ENCODE data around the gene GAGE12H. TPM values are rescaled to one million over a fixed set of nuclear protein-coding genes. Genes with fewer than 3 reads are reported as not detected.

GAGE12H gene, protein sequence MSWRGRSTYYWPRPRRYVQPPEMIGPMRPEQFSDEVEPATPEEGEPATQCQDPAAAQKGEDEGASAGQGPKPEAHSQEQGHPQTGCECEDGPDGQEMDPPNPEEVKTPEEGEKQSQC
- total RNA-seq: not detected in 2 replicates

DNA sequence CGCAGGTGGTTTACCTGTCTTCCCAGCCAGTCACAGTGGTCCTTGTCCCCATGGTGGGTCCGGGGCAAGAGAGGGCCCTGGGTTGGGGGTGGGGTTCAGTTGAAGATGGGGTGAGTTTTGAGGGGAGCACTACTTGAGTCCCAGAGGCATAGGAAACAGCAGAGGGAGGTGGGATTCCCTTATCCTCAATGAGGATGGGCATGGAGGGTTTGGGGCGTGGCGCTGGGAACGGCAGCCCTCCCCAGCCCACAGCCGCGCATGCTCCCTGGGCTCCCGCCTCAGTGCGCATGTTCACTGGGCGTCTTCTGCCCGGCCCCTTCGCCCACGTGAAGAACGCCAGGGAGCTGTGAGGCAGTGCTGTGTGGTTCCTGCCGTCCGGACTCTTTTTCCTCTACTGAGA, at the start of gene GAGE12H:
GAGE12H (plus strand) TSS at position 301 of the 400 bp plus-strand sequence. CDS start 1,155 bp downstream, outside the sequence.

DNA sequence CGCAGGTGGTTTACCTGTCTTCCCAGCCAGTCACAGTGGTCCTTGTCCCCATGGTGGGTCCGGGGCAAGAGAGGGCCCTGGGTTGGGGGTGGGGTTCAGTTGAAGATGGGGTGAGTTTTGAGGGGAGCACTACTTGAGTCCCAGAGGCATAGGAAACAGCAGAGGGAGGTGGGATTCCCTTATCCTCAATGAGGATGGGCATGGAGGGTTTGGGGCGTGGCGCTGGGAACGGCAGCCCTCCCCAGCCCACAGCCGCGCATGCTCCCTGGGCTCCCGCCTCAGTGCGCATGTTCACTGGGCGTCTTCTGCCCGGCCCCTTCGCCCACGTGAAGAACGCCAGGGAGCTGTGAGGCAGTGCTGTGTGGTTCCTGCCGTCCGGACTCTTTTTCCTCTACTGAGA, 47.9 kb upstream of the GAGE12H start, which contains the start of gene GAGE12C:
GAGE12C (plus strand) TSS at position 301 of the 400 bp plus-strand sequence. CDS start 1,155 bp downstream, outside the sequence.

DNA sequence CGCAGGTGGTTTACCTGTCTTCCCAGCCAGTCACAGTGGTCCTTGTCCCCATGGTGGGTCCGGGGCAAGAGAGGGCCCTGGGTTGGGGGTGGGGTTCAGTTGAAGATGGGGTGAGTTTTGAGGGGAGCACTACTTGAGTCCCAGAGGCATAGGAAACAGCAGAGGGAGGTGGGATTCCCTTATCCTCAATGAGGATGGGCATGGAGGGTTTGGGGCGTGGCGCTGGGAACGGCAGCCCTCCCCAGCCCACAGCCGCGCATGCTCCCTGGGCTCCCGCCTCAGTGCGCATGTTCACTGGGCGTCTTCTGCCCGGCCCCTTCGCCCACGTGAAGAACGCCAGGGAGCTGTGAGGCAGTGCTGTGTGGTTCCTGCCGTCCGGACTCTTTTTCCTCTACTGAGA, 38.3 kb upstream of the GAGE12H start, which contains the start of gene GAGE12D:
GAGE12D (plus strand) TSS at position 301 of the 400 bp plus-strand sequence. CDS start 1,155 bp downstream, outside the sequence.

DNA sequence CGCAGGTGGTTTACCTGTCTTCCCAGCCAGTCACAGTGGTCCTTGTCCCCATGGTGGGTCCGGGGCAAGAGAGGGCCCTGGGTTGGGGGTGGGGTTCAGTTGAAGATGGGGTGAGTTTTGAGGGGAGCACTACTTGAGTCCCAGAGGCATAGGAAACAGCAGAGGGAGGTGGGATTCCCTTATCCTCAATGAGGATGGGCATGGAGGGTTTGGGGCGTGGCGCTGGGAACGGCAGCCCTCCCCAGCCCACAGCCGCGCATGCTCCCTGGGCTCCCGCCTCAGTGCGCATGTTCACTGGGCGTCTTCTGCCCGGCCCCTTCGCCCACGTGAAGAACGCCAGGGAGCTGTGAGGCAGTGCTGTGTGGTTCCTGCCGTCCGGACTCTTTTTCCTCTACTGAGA, 28.8 kb upstream of the GAGE12H start, which contains the start of gene GAGE12E:
GAGE12E (plus strand) TSS at position 301 of the 400 bp plus-strand sequence. CDS start 1,155 bp downstream, outside the sequence.

DNA sequence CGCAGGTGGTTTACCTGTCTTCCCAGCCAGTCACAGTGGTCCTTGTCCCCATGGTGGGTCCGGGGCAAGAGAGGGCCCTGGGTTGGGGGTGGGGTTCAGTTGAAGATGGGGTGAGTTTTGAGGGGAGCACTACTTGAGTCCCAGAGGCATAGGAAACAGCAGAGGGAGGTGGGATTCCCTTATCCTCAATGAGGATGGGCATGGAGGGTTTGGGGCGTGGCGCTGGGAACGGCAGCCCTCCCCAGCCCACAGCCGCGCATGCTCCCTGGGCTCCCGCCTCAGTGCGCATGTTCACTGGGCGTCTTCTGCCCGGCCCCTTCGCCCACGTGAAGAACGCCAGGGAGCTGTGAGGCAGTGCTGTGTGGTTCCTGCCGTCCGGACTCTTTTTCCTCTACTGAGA, 19.2 kb upstream of the GAGE12H start, which contains the start of gene GAGE12F:
GAGE12F (plus strand) TSS at position 301 of the 400 bp plus-strand sequence. CDS start 1,155 bp downstream, outside the sequence.

DNA sequence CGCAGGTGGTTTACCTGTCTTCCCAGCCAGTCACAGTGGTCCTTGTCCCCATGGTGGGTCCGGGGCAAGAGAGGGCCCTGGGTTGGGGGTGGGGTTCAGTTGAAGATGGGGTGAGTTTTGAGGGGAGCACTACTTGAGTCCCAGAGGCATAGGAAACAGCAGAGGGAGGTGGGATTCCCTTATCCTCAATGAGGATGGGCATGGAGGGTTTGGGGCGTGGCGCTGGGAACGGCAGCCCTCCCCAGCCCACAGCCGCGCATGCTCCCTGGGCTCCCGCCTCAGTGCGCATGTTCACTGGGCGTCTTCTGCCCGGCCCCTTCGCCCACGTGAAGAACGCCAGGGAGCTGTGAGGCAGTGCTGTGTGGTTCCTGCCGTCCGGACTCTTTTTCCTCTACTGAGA, 9.6 kb upstream of the GAGE12H start, which contains the start of gene GAGE12G:
GAGE12G (plus strand) TSS at position 301 of the 400 bp plus-strand sequence. CDS start 1,155 bp downstream, outside the sequence.

DNA sequence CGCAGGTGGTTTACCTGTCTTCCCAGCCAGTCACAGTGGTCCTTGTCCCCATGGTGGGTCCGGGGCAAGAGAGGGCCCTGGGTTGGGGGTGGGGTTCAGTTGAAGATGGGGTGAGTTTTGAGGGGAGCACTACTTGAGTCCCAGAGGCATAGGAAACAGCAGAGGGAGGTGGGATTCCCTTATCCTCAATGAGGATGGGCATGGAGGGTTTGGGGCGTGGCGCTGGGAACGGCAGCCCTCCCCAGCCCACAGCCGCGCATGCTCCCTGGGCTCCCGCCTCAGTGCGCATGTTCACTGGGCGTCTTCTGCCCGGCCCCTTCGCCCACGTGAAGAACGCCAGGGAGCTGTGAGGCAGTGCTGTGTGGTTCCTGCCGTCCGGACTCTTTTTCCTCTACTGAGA, 9.4 kb downstream of the GAGE12H start, which contains the start of gene GAGE2A:
GAGE2A (plus strand) TSS at position 301 of the 400 bp plus-strand sequence. CDS start 1,155 bp downstream, outside the sequence.

DNA sequence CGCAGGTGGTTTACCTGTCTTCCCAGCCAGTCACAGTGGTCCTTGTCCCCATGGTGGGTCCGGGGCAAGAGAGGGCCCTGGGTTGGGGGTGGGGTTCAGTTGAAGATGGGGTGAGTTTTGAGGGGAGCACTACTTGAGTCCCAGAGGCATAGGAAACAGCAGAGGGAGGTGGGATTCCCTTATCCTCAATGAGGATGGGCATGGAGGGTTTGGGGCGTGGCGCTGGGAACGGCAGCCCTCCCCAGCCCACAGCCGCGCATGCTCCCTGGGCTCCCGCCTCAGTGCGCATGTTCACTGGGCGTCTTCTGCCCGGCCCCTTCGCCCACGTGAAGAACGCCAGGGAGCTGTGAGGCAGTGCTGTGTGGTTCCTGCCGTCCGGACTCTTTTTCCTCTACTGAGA, 19.0 kb downstream of the GAGE12H start, which contains the start of gene GAGE1:
GAGE1 (plus strand) TSS at position 301 of the 400 bp plus-strand sequence. CDS start 1,155 bp downstream, outside the sequence.

Other genes starting within 250 kb of the GAGE12H start
- not detected in 2 replicates for gene GAGE13, start 248.4 kb upstream of the GAGE12H start, total RNA-seq
- gene GAGE12C, start 47.8 kb upstream of the GAGE12H start, total RNA-seq: not detected in 2 replicates
- gene GAGE12D, start 38.2 kb upstream of the GAGE12H start, total RNA-seq: not detected in 2 replicates
- gene GAGE12E, start 28.7 kb upstream of the GAGE12H start, total RNA-seq: not detected in 2 replicates
- not detected in 2 replicates for gene GAGE12F, start 19.1 kb upstream of the GAGE12H start, total RNA-seq
- gene GAGE12G, start 9.5 kb upstream of the GAGE12H start, total RNA-seq: not detected in 2 replicates
- gene GAGE2A, start 9.5 kb downstream of the GAGE12H start, total RNA-seq: not detected in 2 replicates
- gene GAGE1, start 19.1 kb downstream of the GAGE12H start, total RNA-seq: not detected in 2 replicates
- not detected in 2 replicates for gene PAGE1, start 116.0 kb downstream of the GAGE12H start, total RNA-seq
- gene PAGE4, start 249.4 kb downstream of the GAGE12H start, total RNA-seq: not detected in 2 replicates

Data from aortic smooth muscle cell (primary cell).